Right atrium auricular region (tissue), 2 donors: ENCODE data around the gene ZBTB48. TPM values are rescaled to one million over a fixed set of nuclear protein-coding genes. Genes with fewer than 3 reads are reported as not detected.

Experiments
- DNase-seq: peaks from one replicate; pipeline ENCODE4 v3.0.0-alpha.2; 2019; ENCODE audit warnings: low spot score
- H3K27ac ChIP-seq, 2 donors: fragments of 200-600 bp; sonication (generic); 1 replicate in 1 of 2; 2 replicates in 1 of 2; pipeline ENCODE4 v1.5.1; 2016 to 2019
- H3K27me3 ChIP-seq, 2 donors: fragments of 200-600 bp; sonication (generic); one replicate each; pipeline versions ENCODE4 v1.5.1 to v1.6.0; 2017 to 2019
- H3K36me3 ChIP-seq: fragments of 200-600 bp; sonication (generic); one replicate; pipeline ENCODE4 v1.5.1; 2016
- H3K4me1 ChIP-seq, 2 donors: fragments of 200-600 bp; sonication (generic); one replicate each; pipeline versions ENCODE4 v1.5.1 to v1.6.0; 2017 to 2019
- H3K4me3 ChIP-seq, 2 donors: fragments of 200-600 bp; sonication (generic); 1 replicate in 1 of 2; 2 replicates in 1 of 2; pipeline ENCODE4 v1.5.1; 2017 to 2019; ENCODE audit warnings: mild to moderate bottlenecking in 1 of 2, moderate library complexity in 1 of 2
- H3K9me3 ChIP-seq, 2 donors: fragments of 200-600 bp; sonication (generic); one replicate each; pipeline ENCODE4 v1.5.1; 2019
- total RNA-seq, 2 donors: library from RNA; depleted of rRNA; stranded (reverse); fragments of >200 nt; gene quantifications; one replicate each; pipeline ENCODE4 v1.1.0, GENCODE V29; 2016
- TF ChIP-seq, protein P1 (sequence below), 2 donors: fragments of 200-600 bp; sonication (generic); IDR thresholded peaks; one replicate each; pipeline ENCODE4 v1.5.1; 2019; ENCODE audit warnings: antibody characterized with exemption in 2 of 2

ZBTB48 gene
- total RNA-seq, 2 donors from 2014 or later = 4.0 to 9.0 TPM

DNA sequence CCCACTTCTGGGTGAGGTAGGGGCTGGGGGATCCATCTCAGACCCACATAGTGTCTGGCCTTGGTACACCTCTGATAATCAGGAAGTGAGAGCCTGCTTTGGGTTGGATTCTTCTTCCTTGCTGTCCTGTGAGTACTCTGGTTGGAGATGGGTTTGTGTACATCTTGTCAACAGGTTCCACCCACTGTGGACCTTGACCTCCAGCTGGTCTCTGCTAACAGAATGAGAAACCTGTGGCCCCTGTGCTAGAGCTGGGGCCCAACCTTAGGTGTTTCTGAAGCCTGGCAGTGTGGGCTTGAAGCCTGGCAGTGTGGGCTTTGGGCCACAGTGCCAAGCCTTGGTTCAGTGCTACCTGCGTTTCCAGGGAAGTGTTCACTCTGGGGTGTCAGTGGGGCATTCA, 2.6 kb downstream of the ZBTB48 start:
- Histone ChIP-seq H3K4me3 (no peak overlapping the region), H3K27me3 (no peaks in the 10 kb centered on the region), H3K36me3 (no peaks in the 10 kb centered on the region), H3K4me1 (peaks cover 0 to 60% of the 10 kb centered on the region in 2 donors), H3K9me3 (no peaks in the 10 kb centered on the region), H3K27ac (no peak overlapping the region)
- TF ChIP-seq, protein P1, sequence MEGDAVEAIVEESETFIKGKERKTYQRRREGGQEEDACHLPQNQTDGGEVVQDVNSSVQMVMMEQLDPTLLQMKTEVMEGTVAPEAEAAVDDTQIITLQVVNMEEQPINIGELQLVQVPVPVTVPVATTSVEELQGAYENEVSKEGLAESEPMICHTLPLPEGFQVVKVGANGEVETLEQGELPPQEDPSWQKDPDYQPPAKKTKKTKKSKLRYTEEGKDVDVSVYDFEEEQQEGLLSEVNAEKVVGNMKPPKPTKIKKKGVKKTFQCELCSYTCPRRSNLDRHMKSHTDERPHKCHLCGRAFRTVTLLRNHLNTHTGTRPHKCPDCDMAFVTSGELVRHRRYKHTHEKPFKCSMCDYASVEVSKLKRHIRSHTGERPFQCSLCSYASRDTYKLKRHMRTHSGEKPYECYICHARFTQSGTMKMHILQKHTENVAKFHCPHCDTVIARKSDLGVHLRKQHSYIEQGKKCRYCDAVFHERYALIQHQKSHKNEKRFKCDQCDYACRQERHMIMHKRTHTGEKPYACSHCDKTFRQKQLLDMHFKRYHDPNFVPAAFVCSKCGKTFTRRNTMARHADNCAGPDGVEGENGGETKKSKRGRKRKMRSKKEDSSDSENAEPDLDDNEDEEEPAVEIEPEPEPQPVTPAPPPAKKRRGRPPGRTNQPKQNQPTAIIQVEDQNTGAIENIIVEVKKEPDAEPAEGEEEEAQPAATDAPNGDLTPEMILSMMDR (IDR thresholded peaks at IDR 0.05) = no peak
- DNase-seq = no peak

DNA sequence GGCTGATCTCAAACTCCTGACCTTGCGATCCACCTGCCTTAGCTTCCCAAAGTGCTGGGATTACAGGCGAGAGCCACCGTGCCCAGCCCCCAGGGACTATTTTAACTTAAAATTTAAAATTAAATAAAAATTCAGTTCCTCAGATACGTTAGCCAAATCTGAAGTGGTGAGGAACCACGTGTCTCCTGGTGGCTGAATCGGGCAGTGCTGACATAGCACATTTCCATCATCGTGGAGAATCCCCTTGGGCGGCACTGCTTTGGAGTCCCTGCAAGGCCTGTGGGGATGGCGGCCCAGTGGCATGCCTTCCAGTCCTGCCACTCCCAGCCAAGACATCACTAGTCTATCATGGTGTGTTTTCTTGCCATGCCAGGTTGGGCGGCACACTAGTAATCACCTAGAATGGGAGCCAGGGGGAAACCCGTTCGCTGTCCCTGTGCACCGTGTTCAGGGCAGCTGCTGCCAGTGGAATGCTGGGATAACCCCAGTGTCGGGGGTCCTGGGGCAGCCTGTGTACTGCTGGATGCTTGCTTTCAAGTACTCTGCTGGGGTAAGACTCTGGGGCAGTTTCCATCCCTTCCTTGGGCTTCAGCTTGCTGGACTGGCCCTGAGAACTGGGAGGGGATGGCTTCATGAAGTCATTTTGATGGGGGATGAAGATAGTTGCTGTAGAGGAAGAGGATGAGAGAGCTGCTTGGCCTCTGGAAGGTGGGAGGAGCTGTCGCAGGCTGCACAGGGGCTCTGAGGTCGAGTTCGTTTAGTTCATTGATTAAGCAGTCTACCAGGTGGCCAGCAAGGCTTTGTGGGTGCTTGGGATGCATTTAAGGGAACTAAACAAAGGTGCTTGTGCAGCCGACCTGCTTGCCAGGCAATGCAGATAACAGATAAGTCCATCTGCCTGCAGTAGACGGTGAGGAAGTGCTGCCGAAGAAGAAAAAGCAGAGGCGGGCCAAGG, 4.6 kb downstream of the ZBTB48 start:
- Histone ChIP-seq H3K9me3 (no peaks in the 10 kb centered on the region), H3K4me3 (no peak overlapping the region), H3K27ac (no peak overlapping the region), H3K27me3 (no peaks in the 10 kb centered on the region), H3K4me1 (peaks cover 0 to 71% of the 10 kb centered on the region in 2 donors), H3K36me3 (peaks cover 16% of the 10 kb centered on the region)
- TF ChIP-seq, protein P1 (IDR thresholded peaks at IDR 0.05) = peak in 1 of 2 donors; percentile 18
- no peak for DNase-seq

DNA sequence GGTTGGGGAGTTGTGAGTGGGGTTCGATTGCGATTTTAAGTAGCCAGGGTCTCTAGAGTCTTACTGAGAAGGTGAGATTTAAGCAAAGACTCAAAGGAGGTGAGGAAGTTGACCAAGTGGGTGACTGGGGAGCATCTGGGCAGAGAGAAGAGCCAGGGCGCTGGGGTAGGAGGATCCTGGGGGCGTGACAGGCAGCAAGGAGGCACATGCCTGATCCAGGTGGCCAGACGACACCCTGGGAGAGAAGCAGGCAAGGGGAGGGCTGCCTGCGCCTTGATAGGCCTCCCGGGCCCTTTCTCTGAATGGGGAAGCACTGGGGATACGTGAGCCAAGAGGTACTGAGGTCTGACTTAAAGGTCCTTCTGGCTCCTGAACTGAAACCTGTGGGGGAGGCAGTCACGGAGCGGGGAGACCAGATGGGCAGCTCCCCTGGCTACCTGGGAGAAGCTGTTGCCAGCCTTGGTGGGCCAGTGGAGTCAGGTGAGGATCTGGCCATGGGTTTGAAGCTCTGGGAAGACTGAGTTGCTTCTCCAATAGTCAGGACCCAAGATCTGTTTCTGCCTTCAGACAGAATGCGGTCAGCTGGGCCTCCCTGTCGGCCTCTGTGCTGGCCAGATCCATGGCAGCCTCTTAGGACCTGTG, 5.4 kb downstream of the ZBTB48 start:
- Histone ChIP-seq H3K4me1 (peaks cover 0 to 75% of the 10 kb centered on the region in 2 donors), H3K4me3 (no peak overlapping the region), H3K36me3 (peaks cover 24% of the 10 kb centered on the region), H3K9me3 (no peaks in the 10 kb centered on the region), H3K27ac (no peak overlapping the region), H3K27me3 (no peaks in the 10 kb centered on the region)
- DNase-seq = no peak
- TF ChIP-seq, protein P1 (IDR thresholded peaks at IDR 0.05) = no peak

DNA sequence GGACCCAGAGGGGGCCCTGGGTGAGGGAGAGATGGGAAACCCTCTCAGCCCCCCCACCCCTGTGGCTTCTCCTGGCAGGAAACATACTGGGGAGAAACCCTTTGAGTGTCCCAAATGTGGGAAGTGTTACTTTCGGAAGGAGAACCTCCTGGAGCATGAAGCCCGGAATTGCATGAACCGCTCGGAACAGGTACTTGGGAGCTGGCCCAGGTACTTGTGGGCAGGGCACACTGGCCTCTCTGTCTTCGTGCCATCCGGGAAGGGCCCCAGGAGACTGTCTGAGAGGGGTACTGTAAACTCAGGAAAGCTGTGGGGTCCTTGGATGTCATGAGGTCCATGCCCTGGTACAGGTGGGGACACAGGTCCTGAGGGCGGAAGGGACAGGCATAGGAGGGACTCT, 6.0 kb downstream of the ZBTB48 start:
- Histone ChIP-seq H3K36me3 (peaks cover 30% of the 10 kb centered on the region), H3K9me3 (no peaks in the 10 kb centered on the region), H3K27me3 (no peaks in the 10 kb centered on the region), H3K4me3 (no peak overlapping the region), H3K27ac (no peak overlapping the region), H3K4me1 (peaks cover 0 to 68% of the 10 kb centered on the region in 2 donors)
- TF ChIP-seq, protein P1 (IDR thresholded peaks at IDR 0.05) = no peak
- DNase-seq = no peak

DNA sequence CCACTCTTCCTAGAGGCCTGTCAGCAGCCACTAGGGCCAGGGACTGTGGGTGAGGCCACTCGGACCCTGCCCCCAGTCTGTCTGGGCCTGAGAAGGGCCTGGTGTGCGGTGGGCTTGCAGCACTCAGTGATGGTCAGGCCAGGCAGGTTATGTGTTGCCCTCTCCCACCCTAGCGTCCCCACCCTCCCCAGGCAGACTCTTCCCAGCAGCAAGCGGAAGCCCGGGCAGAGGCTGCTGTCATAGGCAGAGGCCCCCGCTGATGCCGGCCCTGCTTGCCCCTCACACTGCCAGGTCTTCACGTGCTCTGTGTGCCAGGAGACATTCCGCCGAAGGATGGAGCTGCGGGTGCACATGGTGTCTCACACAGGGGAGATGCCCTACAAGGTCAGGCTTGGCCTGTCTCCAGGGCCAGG, 6.6 kb downstream of the ZBTB48 start:
- peak overlapping the region; percentile 36 to 53 for H3K27ac ChIP-seq

More for the DNA sequence above, 6.6 kb downstream of the ZBTB48 start:
- Histone ChIP-seq H3K4me1 (peaks cover 0 to 68% of the 10 kb centered on the region in 2 donors), H3K36me3 (peaks cover 36% of the 10 kb centered on the region), H3K4me3 (no peak overlapping the region), H3K9me3 (no peaks in the 10 kb centered on the region), H3K27me3 (no peaks in the 10 kb centered on the region)
- DNase-seq = no peak
- TF ChIP-seq, protein P1 (IDR thresholded peaks at IDR 0.05) = no peak
